GM21423 (cell line): Measurements from ENCODE around the gene TBC1D24.

Source experiments
- ATAC-seq: cut with Tn5 transposase; IDR thresholded peaks from one replicate; pipeline ENCODE4 v1.9.1; 2021; ENCODE audit warnings: mild to moderate bottlenecking, moderate library complexity; ENCODE audit not compliant: unreplicated experiment

The TBC1D24 gene

GRCh38 chr16:2497695-2498484 is 23.0 kb downstream of the TBC1D24 start:
- ATAC-seq, result no peak

GRCh38 chr16:2498531-2499253 is 23.8 kb downstream of the TBC1D24 start:
- no peak for ATAC-seq

GRCh38 chr16:2499454-2499853 is 24.5 kb downstream of the TBC1D24 start:
- ATAC-seq, result no peak

GRCh38 chr16:2499890-2500429 is 25.0 kb downstream of the TBC1D24 start:
- ATAC-seq, result no peak

GRCh38 chr16:2500430-2500917 is 25.5 kb downstream of the TBC1D24 start:
- no peak for ATAC-seq

- peak; percentile 59 for ATAC-seq
These were observed 26.2 kb downstream of the TBC1D24 start for GRCh38 chr16:2500918-2501750.

GRCh38 chr16:2501946-2502895 is 27.3 kb downstream of the TBC1D24 start:
- no peak for ATAC-seq

GRCh38 chr16:2505695-2506094 is 30.8 kb downstream of the TBC1D24 start:
- ATAC-seq, result no peak

GRCh38 chr16:2507052-2507659 is 32.2 kb downstream of the TBC1D24 start:
- peak; percentile 62 for ATAC-seq

GRCh38 chr16:2507665-2508064 is 32.7 kb downstream of the TBC1D24 start:
- ATAC-seq, result peak; percentile 5

GRCh38 chr16:2508722-2509400 is 33.9 kb downstream of the TBC1D24 start:
- ATAC-seq, result no peak

- no peak for ATAC-seq
These were observed 36.3 kb downstream of the TBC1D24 start for GRCh38 chr16:2511128-2511800.

- ATAC-seq, result no peak
These were observed 37.2 kb downstream of the TBC1D24 start for GRCh38 chr16:2511996-2512734.

GRCh38 chr16:2512735-2513404 is 37.9 kb downstream of the TBC1D24 start:
- peak; percentile 1 for ATAC-seq

- ATAC-seq, result peak; percentile 63
These were observed 38.7 kb downstream of the TBC1D24 start, which contains the start of gene ATP6V0C for GRCh38 chr16:2513405-2514332. ATP6V0C (plus strand) TSS chr16:2513952; CDS start chr16:2514104, 152 bp downstream.
